GM23338 (cell line): Measurements from ENCODE around the gene ZCCHC24. TPM values are rescaled to one million over a fixed set of nuclear protein-coding genes. Genes with fewer than 3 reads are reported as not detected.

Source experiments
- ATAC-seq: fragments of 200-7000 bp; cut with Tn5 transposase; 3 replicates; pipeline ENCODE4 v1.9.1; 2020
- DNase-seq: peaks from one replicate; pipeline ENCODE4 v3.0.0-alpha.2; 2015; ENCODE audit warnings: low spot score
- H2AFZ ChIP-seq: fragments of 200-600 bp; sonication (generic); 2 replicates; pipeline ENCODE4 v1.8.0; 2016; ENCODE audit warnings: antibody characterized with exemption, mild to moderate bottlenecking, moderate library complexity
- H3F3A ChIP-seq: fragments of 200-600 bp; sonication (generic); replicated peaks from 2 replicates; pipeline ENCODE4 v1.8.0; 2017; ENCODE audit warnings: antibody characterized with exemption, mixed run types, low read depth
- H3K27ac ChIP-seq: fragments of 200-600 bp; sonication (generic); 2 replicates; pipeline ENCODE4 v1.6.1; 2016; ENCODE audit warnings: low read depth
- H3K27me3 ChIP-seq: fragments of 200-600 bp; sonication (generic); 2 replicates; pipeline ENCODE4 v1.8.0; 2016; ENCODE audit warnings: mild to moderate bottlenecking, mixed run types, moderate library complexity; ENCODE audit not compliant: insufficient read depth
- H3K36me3 ChIP-seq: fragments of 200-600 bp; sonication (generic); 2 replicates; pipeline ENCODE4 v1.8.0; 2016; ENCODE audit warnings: mild to moderate bottlenecking; ENCODE audit not compliant: insufficient read depth
- H3K4me1 ChIP-seq: fragments of 200-600 bp; sonication (generic); 2 replicates; pipeline ENCODE4 v1.8.0; 2016; ENCODE audit warnings: mild to moderate bottlenecking, moderate library complexity; ENCODE audit not compliant: insufficient read depth
- H3K4me2 ChIP-seq: fragments of 200-600 bp; sonication (generic); 2 replicates; pipeline ENCODE4 v1.7.1; 2017; ENCODE audit warnings: mixed run types
- H3K4me3 ChIP-seq: fragments of 200-600 bp; sonication (generic); 2 replicates; pipeline ENCODE4 v1.6.1; 2016; ENCODE audit warnings: mixed run types
- H3K79me2 ChIP-seq: fragments of 200-600 bp; sonication (generic); replicated peaks from 2 replicates; pipeline ENCODE4 v1.8.0; 2017; ENCODE audit warnings: mild to moderate bottlenecking; ENCODE audit not compliant: insufficient read depth
- H3K9me2 ChIP-seq: fragments of 200-600 bp; sonication (generic); 2 replicates; pipeline ENCODE4 v1.8.0; 2017; ENCODE audit not compliant: insufficient read depth
- H4K20me1 ChIP-seq: fragments of 200-600 bp; sonication (generic); replicated peaks from 2 replicates; pipeline ENCODE4 v1.8.0; 2017; ENCODE audit warnings: mild to moderate bottlenecking; ENCODE audit not compliant: insufficient read depth
- H3K27ac Mint-ChIP-seq: 2 replicates; pipeline ENCODE4 v1.8.0; 2020; ENCODE audit warnings: inconsistent platforms, mild to moderate bottlenecking, moderate library complexity, mixed read lengths
- H3K27me3 Mint-ChIP-seq: 3 replicates; pipeline ENCODE4 v1.8.0; 2022; ENCODE audit warnings: low read depth, mild to moderate bottlenecking, moderate library complexity, mixed read lengths, inconsistent platforms; ENCODE audit not compliant: insufficient read depth, poor library complexity
- H3K36me3 Mint-ChIP-seq: 3 replicates; pipeline ENCODE4 v1.8.0; 2021; ENCODE audit warnings: low read depth, mild to moderate bottlenecking, inconsistent platforms, moderate library complexity, mixed read lengths
- H3K4me1 Mint-ChIP-seq: 3 replicates; pipeline ENCODE4 v1.8.0; 2020; ENCODE audit warnings: mild to moderate bottlenecking, inconsistent platforms, mixed read lengths
- H3K4me3 Mint-ChIP-seq: 3 replicates; pipeline ENCODE4 v1.8.0; 2021; ENCODE audit warnings: moderate library complexity, mild to moderate bottlenecking, inconsistent platforms, mixed read lengths
- H3K9me3 Mint-ChIP-seq: 3 replicates; pipeline ENCODE4 v1.8.0; 2020; ENCODE audit warnings: moderate library complexity, mild to moderate bottlenecking, inconsistent platforms, mixed read lengths
- CREB1 ChIP-seq: fragments of 250-450 bp; sonication (Bioruptor Pico); IDR thresholded peaks from 2 replicates; pipeline ENCODE4 v1.5.0; 2020; ENCODE audit warnings: low read depth, mild to moderate bottlenecking, moderate library complexity
- CTCF ChIP-seq, 2 experiments: fragments of 200-600 bp in 1 of 2; sonication (generic) in 1 of 2; conservative IDR thresholded peaks; 2 replicates each; pipeline versions ENCODE4 v1.5.1 to v1.6.1; 2016 to 2017; ENCODE audit warnings: antibody characterized with exemption in 2 of 2, low read depth in 2 of 2, mild to moderate bottlenecking in 2 of 2, moderate library complexity in 1 of 2
- EZH2 ChIP-seq: fragments of 200-600 bp; sonication (generic); IDR thresholded peaks from one replicate; pipeline ENCODE4 v1.8.0; 2017; ENCODE audit warnings: antibody characterized with exemption, mild to moderate bottlenecking, low read depth; ENCODE audit not compliant: unreplicated experiment
- EZH2phosphoT487 ChIP-seq: fragments of 200-600 bp; sonication (generic); IDR thresholded peaks from one replicate; pipeline ENCODE4 v1.8.1; 2018; ENCODE audit warnings: antibody characterized with exemption; ENCODE audit not compliant: unreplicated experiment
- JUNB ChIP-seq: IDR thresholded peaks from one replicate; pipeline ENCODE4 v1.6.1; 2016; ENCODE audit warnings: antibody characterized with exemption; ENCODE audit not compliant: unreplicated experiment
- POLR2AphosphoS5 ChIP-seq: IDR thresholded peaks from 2 replicates; pipeline ENCODE4 v1.6.1; 2016; ENCODE audit warnings: antibody characterized with exemption, low read depth
- REST ChIP-seq: IDR thresholded peaks from one replicate; pipeline ENCODE4 v1.6.1; 2018; ENCODE audit warnings: antibody characterized with exemption; ENCODE audit not compliant: unreplicated experiment
- STAT1 ChIP-seq: IDR thresholded peaks from one replicate; pipeline ENCODE4 v1.6.1; 2016; ENCODE audit warnings: antibody characterized with exemption; ENCODE audit not compliant: unreplicated experiment
- ZNF331 ChIP-seq: fragments of 250-450 bp; sonication (Bioruptor Pico); IDR thresholded peaks from 2 replicates; pipeline ENCODE4 v1.5.0; 2020; ENCODE audit warnings: low read depth, mild to moderate bottlenecking, moderate library complexity
- polyA plus RNA-seq: library from polyadenylated mRNA; unstranded; fragments of >200 nt; fragmentation: Nextera tagmentation; extraction: Ambion mirVana; gene quantifications from 2 replicates; pipeline ENCODE4 v1.2.1, GENCODE V29; 2016
- total RNA-seq: library from RNA; depleted of rRNA; stranded (reverse); fragments of >200 nt; shearing (Covaris generic); gene quantifications from 2 replicates; pipeline ENCODE4 v1.2.3, GENCODE V29; 2014
- TF ChIP-seq, protein P1 (sequence below): fragments of 250-450 bp; sonication (Bioruptor Pico); IDR thresholded peaks from 2 replicates; pipeline ENCODE4 v1.5.0; 2020; ENCODE audit warnings: mild to moderate bottlenecking, moderate library complexity

The ZCCHC24 gene
- total and polyA plus RNA-seq, 2 experiments from 2014 or later = 2.0 to 10.1 TPM

DNA sequence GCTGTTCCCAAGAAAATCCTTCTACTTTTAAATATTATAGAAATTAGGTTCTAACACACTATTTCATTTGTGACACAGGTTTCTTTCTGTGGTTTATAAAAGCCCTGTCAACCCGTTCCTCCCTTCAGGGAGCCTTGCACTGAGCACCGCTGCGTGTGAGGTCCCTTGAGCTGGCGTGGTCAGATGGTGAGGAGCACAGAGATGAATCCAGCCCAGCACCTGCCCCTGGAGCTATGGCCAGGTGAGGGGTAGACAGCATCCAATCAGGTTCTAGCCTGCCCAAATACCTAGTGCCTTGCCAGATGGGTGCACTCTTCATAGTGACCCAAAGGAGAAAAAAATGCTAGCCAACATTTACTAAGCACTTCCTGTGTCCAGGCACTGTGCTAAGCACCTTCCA, 15.7 kb downstream of the ZCCHC24 start:
- Mint-ChIP-seq H3K4me1 (peaks cover 11% of the 10 kb centered on the region), H3K4me3 (no peak overlapping the region), H3K9me3 (no peaks in the 10 kb centered on the region), H3K36me3 (no peaks in the 10 kb centered on the region), H3K27me3 (no peaks in the 10 kb centered on the region), H3K27ac (no peak overlapping the region)
- Histone ChIP-seq H3K27me3 (no peaks in the 10 kb centered on the region), H3K4me1 (no peaks in the 10 kb centered on the region; the same call in 1 of the 2 replicates), H3K27ac (no peak overlapping the region), H3K9me2 (no peaks in the 10 kb centered on the region), H2AFZ (no peak overlapping the region), H4K20me1 (no peaks in the 10 kb centered on the region; the same call in 1 of the 2 replicates), H3K36me3 (no peaks in the 10 kb centered on the region; the same call in 1 of the 2 replicates), H3K4me3 (no peak overlapping the region), H3K79me2 (no peaks in the 10 kb centered on the region), H3K4me2 (no peak overlapping the region), H3F3A (no peaks in the 10 kb centered on the region)
- ATAC-seq (no peak), DNase-seq (no peak)
- no peak for TF ChIP-seq POLR2AphosphoS5

DNA sequence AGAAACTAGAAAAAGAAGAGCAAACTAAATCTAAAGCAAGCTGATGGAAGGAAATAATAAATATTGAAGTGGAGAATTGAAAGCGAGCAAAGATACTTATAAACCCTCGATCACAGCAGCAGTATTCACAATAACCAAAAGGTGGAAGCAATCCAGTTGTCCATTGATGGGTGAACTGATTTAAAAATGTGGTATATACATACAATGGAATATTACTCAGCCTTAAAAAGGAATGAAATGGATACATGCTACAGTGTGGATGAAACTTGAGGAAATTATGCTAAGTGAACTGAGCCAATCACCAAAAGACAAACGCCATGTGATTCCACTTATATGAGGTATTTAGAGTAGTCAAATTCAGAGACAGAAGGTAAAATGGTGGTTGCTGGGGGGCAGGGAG, 17.5 kb downstream of the ZCCHC24 start:
- DNase-seq = no peak
- H3K4me2 ChIP-seq = no peak overlapping the region
- H3K4me3 Mint-ChIP-seq = no peak overlapping the region
- H3F3A ChIP-seq = no peaks in the 10 kb centered on the region
- H3K27ac Mint-ChIP-seq = no peak overlapping the region
- ATAC-seq = no peak
- H2AFZ ChIP-seq = no peak overlapping the region
- no peak overlapping the region for H3K27ac ChIP-seq
- no peaks in the 10 kb centered on the region; the same call in 1 of the 2 replicates for H3K4me1 ChIP-seq
- H3K4me1 Mint-ChIP-seq = peaks cover 5% of the 10 kb centered on the region; the same call in 2 of the 3 replicates
- H3K27me3 ChIP-seq = no peaks in the 10 kb centered on the region
- H3K9me2 ChIP-seq = no peaks in the 10 kb centered on the region
- H3K9me3 Mint-ChIP-seq = no peaks in the 10 kb centered on the region
- no peaks in the 10 kb centered on the region for H3K27me3 Mint-ChIP-seq
- H3K36me3 Mint-ChIP-seq = no peaks in the 10 kb centered on the region
- no peaks in the 10 kb centered on the region for H3K79me2 ChIP-seq
- no peaks in the 10 kb centered on the region; the same call in 1 of the 2 replicates for H3K36me3 ChIP-seq
- H3K4me3 ChIP-seq = no peak overlapping the region
- H4K20me1 ChIP-seq = no peaks in the 10 kb centered on the region; the same call in 1 of the 2 replicates
- TF ChIP-seq EZH2phosphoT487 (no peak), CTCF (conservative IDR thresholded peaks at IDR 0.05; ENCODE audit: low read depth in 2 of 2) (no peak), EZH2 (no peak), CREB1 (CRISPR knock-in tag) (no peak), ZNF331 (CRISPR knock-in tag) (no peak), JUNB (no peak), STAT1 (no peak), REST (no peak)
- TF ChIP-seq, protein P1, sequence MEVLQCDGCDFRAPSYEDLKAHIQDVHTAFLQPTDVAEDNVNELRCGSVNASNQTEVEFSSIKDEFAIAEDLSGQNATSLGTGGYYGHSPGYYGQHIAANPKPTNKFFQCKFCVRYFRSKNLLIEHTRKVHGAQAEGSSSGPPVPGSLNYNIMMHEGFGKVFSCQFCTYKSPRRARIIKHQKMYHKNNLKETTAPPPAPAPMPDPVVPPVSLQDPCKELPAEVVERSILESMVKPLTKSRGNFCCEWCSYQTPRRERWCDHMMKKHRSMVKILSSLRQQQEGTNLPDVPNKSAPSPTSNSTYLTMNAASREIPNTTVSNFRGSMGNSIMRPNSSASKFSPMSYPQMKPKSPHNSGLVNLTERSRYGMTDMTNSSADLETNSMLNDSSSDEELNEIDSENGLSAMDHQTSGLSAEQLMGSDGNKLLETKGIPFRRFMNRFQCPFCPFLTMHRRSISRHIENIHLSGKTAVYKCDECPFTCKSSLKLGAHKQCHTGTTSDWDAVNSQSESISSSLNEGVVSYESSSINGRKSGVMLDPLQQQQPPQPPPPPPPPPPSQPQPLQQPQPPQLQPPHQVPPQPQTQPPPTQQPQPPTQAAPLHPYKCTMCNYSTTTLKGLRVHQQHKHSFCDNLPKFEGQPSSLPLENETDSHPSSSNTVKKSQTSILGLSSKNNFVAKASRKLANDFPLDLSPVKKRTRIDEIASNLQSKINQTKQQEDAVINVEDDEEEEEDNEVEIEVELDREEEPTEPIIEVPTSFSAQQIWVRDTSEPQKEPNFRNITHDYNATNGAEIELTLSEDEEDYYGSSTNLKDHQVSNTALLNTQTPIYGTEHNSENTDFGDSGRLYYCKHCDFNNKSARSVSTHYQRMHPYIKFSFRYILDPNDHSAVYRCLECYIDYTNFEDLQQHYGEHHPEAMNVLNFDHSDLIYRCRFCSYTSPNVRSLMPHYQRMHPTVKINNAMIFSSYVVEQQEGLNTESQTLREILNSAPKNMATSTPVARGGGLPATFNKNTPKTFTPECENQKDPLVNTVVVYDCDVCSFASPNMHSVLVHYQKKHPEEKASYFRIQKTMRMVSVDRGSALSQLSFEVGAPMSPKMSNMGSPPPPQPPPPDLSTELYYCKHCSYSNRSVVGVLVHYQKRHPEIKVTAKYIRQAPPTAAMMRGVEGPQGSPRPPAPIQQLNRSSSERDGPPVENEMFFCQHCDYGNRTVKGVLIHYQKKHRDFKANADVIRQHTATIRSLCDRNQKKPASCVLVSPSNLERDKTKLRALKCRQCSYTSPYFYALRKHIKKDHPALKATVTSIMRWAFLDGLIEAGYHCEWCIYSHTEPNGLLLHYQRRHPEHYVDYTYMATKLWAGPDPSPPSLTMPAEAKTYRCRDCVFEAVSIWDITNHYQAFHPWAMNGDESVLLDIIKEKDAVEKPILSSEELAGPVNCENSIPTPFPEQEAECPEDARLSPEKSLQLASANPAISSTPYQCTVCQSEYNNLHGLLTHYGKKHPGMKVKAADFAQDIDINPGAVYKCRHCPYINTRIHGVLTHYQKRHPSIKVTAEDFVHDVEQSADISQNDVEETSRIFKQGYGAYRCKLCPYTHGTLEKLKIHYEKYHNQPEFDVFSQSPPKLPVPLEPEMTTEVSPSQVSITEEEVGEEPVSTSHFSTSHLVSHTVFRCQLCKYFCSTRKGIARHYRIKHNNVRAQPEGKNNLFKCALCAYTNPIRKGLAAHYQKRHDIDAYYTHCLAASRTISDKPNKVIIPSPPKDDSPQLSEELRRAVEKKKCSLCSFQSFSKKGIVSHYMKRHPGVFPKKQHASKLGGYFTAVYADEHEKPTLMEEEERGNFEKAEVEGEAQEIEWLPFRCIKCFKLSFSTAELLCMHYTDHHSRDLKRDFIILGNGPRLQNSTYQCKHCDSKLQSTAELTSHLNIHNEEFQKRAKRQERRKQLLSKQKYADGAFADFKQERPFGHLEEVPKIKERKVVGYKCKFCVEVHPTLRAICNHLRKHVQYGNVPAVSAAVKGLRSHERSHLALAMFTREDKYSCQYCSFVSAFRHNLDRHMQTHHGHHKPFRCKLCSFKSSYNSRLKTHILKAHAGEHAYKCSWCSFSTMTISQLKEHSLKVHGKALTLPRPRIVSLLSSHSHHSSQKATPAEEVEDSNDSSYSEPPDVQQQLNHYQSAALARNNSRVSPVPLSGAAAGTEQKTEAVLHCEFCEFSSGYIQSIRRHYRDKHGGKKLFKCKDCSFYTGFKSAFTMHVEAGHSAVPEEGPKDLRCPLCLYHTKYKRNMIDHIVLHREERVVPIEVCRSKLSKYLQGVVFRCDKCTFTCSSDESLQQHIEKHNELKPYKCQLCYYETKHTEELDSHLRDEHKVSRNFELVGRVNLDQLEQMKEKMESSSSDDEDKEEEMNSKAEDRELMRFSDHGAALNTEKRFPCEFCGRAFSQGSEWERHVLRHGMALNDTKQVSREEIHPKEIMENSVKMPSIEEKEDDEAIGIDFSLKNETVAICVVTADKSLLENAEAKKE (CRISPR knock-in tag) = no peak
